Measurements from ENCODE around the gene CHRDL2. TPM values are rescaled to one million over a fixed set of nuclear protein-coding genes. Genes with fewer than 3 reads are reported as not detected.
"Not testable (repeated sequence)": the region's sequence is repeated elsewhere in the genome, so short reads cannot be mapped to it uniquely, and the experiment has no call there.

Gene CHRDL2
- total and polyA plus RNA-seq, 7 donors = 6.1 to 45.1 (median 14.6) TPM; not detected in 1

GRCh38 chr11:74754507-74755252 lies 23.5 kb upstream of the CHRDL2 start:
- no peaks in the 10 kb centered on the region for H3K36me3 ChIP-seq
- no peak for TF ChIP-seq EP300 (IDR thresholded peaks at IDR 0.05)
- no peak for TF ChIP-seq POLR2AphosphoS5 (IDR thresholded peaks at IDR 0.05)
- TF ChIP-seq POLR2A (IDR thresholded peaks at IDR 0.05) = no peak
- no peak for TF ChIP-seq CTCF (IDR thresholded peaks at IDR 0.05)
- H3K9me3 ChIP-seq = no peaks in the 10 kb centered on the region
- H3K4me3 ChIP-seq = no peak overlapping the region
- no peaks in the 10 kb centered on the region for H3K27me3 ChIP-seq
- intact Hi-C loops (cut with DNase I) = no loop called here
- no peak for DNase-seq
- H3K27ac ChIP-seq = no peak overlapping the region
- WGBS, 2 donors = 76 to 82% methylated on average over 15 of the region's 15 CpGs
- peaks cover 0 to 48% (median 46%) of the 10 kb centered on the region in 4 donors for H3K4me1 ChIP-seq

- 86 to 88% methylated on average over 2 of the region's 2 CpGs for WGBS, 2 donors
- intact Hi-C loops (cut with DNase I) = no loop called here
- DNase-seq = no peak
- H3K4me1 ChIP-seq = peaks cover 0 to 60% (median 56%) of the 10 kb centered on the region in 4 donors
- no peak overlapping the region for H3K4me3 ChIP-seq
- no peaks in the 10 kb centered on the region for H3K9me3 ChIP-seq
- no peaks in the 10 kb centered on the region for H3K27me3 ChIP-seq
- H3K27ac ChIP-seq = no peak overlapping the region
- TF ChIP-seq EP300 (IDR thresholded peaks at IDR 0.05) (no peak), POLR2A (IDR thresholded peaks at IDR 0.05) (no peak), POLR2AphosphoS5 (IDR thresholded peaks at IDR 0.05) (no peak), CTCF (IDR thresholded peaks at IDR 0.05) (no peak)
- no peaks in the 10 kb centered on the region for H3K36me3 ChIP-seq
Measured at GRCh38 chr11:74751303-74751702, 20.1 kb upstream of the CHRDL2 start.

- H3K9me3 ChIP-seq; DNase-seq; intact Hi-C loops (cut with DNase I); H3K27ac ChIP-seq; H3K36me3 ChIP-seq; H3K4me3 ChIP-seq; H3K27me3 ChIP-seq: not testable (repeated sequence)
- WGBS, 2 donors = 95 to 97% methylated on average over 14 of the region's 14 CpGs
- peaks cover 0 to 57% (median 51%) of the 10 kb centered on the region in 4 donors for H3K4me1 ChIP-seq
Measured at GRCh38 chr11:74750598-74750997, 19.4 kb upstream of the CHRDL2 start.

GRCh38 chr11:74749965-74750296 lies 18.7 kb upstream of the CHRDL2 start:
- intact Hi-C loops (cut with DNase I) = loop anchor here (5.0 kb wide), 1 partner anchor 353 kb away; the partner anchor contains the start of gene PGM2L1
- 2 to 21% methylated on average over 2 of the region's 2 CpGs for WGBS, 2 donors

More at GRCh38 chr11:74749965-74750296, 18.7 kb upstream of the CHRDL2 start:
- DNase-seq = no peak
- Histone ChIP-seq H3K9me3 (no peaks in the 10 kb centered on the region), H3K4me3 (peak overlapping the region; percentile 60 to 97 (median 86)), H3K4me1 (peaks cover 0 to 51% (median 45%) of the 10 kb centered on the region in 4 donors), H3K27ac (peak overlapping the region; percentile 94 to 98 (median 96)), H3K36me3 (no peaks in the 10 kb centered on the region), H3K27me3 (no peaks in the 10 kb centered on the region)
- no peak for TF ChIP-seq CTCF (IDR thresholded peaks at IDR 0.05)
- no peak for TF ChIP-seq POLR2A (IDR thresholded peaks at IDR 0.05)
